ENCODE results near the gene PHETA1.

Gene PHETA1

GRCh38 chr12:111354511-111354910 lies 14.4 kb downstream of the PHETA1 start:
- no peak for DNase-seq (ENCODE audit: low read depth)
- Histone ChIP-seq H3K36me3 (ENCODE audit: control insufficient read depth, insufficient read depth, low read length, severe bottlenecking) (no peaks in the 10 kb centered on the region), H3K4me3 (ENCODE audit: low read length) (no peak overlapping the region), H3K4me1 (ENCODE audit: control insufficient read depth, insufficient read depth, low read length) (no peaks in the 10 kb centered on the region), H3K9me3 (ENCODE audit: control insufficient read depth, low read length) (peaks cover 3% of the 10 kb centered on the region), H3K9ac (ENCODE audit: low read length) (no peak overlapping the region), H3K27me3 (replicated peaks; ENCODE audit: control insufficient read depth, insufficient read depth, low read length) (no peaks in the 10 kb centered on the region)

DNA sequence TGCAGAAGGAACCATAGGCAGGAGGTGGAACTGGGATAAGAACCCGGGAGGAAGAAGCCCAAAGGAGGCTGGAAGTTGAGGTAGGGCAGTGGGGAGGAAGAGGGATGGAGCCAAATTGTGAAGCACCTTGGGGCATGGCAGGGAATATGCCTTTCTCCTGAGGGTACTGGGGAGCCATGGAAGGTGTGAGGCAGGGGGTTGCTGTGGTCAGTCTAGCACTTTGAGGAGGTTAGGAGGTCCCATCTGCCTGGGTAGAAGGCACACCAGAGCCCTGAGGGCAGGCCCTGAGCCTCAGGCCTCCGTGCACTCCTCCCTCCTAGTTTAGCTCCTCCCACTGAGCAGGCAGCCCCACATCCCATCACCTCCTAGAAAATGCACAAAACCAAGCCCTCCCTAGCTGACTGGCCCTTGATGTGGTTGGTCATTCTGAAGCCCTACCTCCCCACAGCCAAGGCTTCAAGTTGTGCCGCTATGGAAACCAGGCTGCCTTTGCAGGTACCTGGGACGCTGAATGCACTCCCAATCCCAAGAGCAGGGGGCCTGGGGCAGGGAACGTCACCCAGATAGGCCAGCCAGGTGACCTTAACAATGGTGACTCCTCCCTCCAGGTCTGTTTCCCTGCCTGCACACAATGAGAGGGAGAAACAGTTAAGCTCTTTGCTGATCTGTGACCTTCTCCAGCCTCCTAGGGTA lies 15.1 kb downstream of the PHETA1 start:
- no peaks in the 10 kb centered on the region for H3K4me1 ChIP-seq (ENCODE audit: control insufficient read depth, insufficient read depth, low read length)
- no peak for DNase-seq (ENCODE audit: low read depth)

GRCh38 chr12:111353026-111353425 lies 15.9 kb downstream of the PHETA1 start:
- Histone ChIP-seq H3K4me1 (ENCODE audit: control insufficient read depth, insufficient read depth, low read length) (no peaks in the 10 kb centered on the region), H3K36me3 (ENCODE audit: control insufficient read depth, insufficient read depth, low read length, severe bottlenecking) (no peaks in the 10 kb centered on the region), H3K9me3 (ENCODE audit: control insufficient read depth, low read length) (peaks cover 18% of the 10 kb centered on the region), H3K9ac (ENCODE audit: low read length) (no peak overlapping the region), H3K4me3 (ENCODE audit: low read length) (no peak overlapping the region), H3K27me3 (replicated peaks; ENCODE audit: control insufficient read depth, insufficient read depth, low read length) (no peaks in the 10 kb centered on the region)
- no peak for DNase-seq (ENCODE audit: low read depth)

More for the DNA sequence above, 15.1 kb downstream of the PHETA1 start:
- Histone ChIP-seq H3K27me3 (replicated peaks; ENCODE audit: control insufficient read depth, insufficient read depth, low read length) (no peaks in the 10 kb centered on the region), H3K9ac (ENCODE audit: low read length) (no peak overlapping the region), H3K9me3 (ENCODE audit: control insufficient read depth, low read length) (peaks cover 11% of the 10 kb centered on the region), H3K4me3 (ENCODE audit: low read length) (no peak overlapping the region), H3K36me3 (ENCODE audit: control insufficient read depth, insufficient read depth, low read length, severe bottlenecking) (no peaks in the 10 kb centered on the region)

- H3K9ac ChIP-seq (ENCODE audit: low read length) = no peak overlapping the region
- no peaks in the 10 kb centered on the region for H3K36me3 ChIP-seq (ENCODE audit: control insufficient read depth, insufficient read depth, low read length, severe bottlenecking)
- H3K4me3 ChIP-seq (ENCODE audit: low read length) = no peak overlapping the region
- no peaks in the 10 kb centered on the region for H3K27me3 ChIP-seq (replicated peaks; ENCODE audit: control insufficient read depth, insufficient read depth, low read length)
- no peaks in the 10 kb centered on the region for H3K4me1 ChIP-seq (ENCODE audit: control insufficient read depth, insufficient read depth, low read length)
- no peak for DNase-seq (ENCODE audit: low read depth)
- H3K9me3 ChIP-seq (ENCODE audit: control insufficient read depth, low read length) = peaks cover 23% of the 10 kb centered on the region
Measured at GRCh38 chr12:111352296-111352993, 16.4 kb downstream of the PHETA1 start.

- Histone ChIP-seq H3K9me3 (ENCODE audit: control insufficient read depth, low read length) (peaks cover 23% of the 10 kb centered on the region), H3K9ac (ENCODE audit: low read length) (no peak overlapping the region), H3K27me3 (replicated peaks; ENCODE audit: control insufficient read depth, insufficient read depth, low read length) (no peaks in the 10 kb centered on the region), H3K4me1 (ENCODE audit: control insufficient read depth, insufficient read depth, low read length) (no peaks in the 10 kb centered on the region), H3K36me3 (ENCODE audit: control insufficient read depth, insufficient read depth, low read length, severe bottlenecking) (no peaks in the 10 kb centered on the region), H3K4me3 (ENCODE audit: low read length) (no peak overlapping the region)
- DNase-seq (ENCODE audit: low read depth) = no peak
Measured at GRCh38 chr12:111351026-111351425, 17.9 kb downstream of the PHETA1 start.

DNA sequence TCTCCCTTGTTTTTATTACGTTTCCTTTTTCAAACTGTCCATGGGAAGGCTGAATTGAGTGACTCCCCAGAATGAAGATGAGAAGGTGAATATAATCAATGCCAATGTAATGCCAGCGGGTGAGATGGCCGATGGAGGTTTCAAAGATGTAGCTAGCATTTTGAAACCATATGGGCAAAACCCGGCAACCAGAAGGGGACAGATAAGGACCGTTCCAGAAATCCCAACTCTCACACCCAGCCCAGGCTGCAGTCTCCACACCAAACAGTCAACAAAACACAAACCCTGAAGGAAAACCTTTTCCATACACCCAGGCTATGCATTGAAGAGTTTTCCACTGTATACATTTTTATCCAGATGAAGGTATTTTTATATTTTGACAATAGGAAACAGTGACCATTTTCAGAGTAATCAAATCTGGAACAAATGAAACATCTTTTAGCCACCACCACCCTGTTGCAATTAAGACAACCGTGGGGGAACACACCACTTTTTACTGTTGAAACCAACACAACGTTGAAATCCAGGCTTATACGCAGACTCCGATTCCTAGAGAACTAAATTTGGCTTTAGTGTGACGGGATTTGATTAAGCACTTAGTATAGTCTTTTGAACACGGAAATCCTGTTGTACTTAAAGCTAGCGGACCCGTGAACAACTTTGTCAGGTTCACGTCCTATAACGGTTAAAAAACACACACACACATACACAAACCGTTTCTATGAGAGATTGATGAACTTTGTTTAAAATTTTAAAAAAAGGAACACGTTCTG lies 19.0 kb downstream of the PHETA1 start:
- DNase-seq (ENCODE audit: low read depth) = no peak
- H3K27me3 ChIP-seq (replicated peaks; ENCODE audit: control insufficient read depth, insufficient read depth, low read length) = no peaks in the 10 kb centered on the region

DNA sequence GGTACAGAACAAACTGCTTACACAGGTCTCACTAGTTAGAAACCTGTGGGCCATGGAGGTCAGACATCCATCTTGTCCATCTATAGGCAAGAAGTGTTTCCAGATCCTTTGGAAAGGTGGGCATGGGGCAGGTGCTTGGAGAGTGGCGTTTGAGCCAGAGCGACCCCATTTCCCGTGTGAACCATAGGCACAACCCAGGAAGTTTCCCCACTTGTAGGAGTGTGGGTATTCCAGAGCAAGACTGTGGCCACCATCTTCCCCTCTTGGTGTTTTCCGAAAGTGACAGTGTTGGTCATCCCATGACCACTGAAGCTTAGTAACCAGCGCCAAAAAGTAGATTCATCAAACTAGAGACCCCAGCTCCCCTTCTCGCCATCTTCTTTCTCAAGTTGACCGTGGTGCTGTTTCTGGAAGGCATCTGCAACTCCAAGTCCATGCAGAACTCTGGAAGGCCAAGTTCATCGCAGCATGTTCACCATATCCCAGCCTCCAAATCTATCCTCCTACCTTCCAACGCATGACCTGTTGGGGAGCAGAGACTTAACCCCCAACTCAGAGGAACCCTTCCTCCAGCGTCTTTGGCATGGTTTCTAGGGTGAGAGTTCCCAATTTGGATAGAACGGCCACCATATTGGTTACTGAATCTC lies 19.7 kb downstream of the PHETA1 start:
- DNase-seq (ENCODE audit: low read depth) = no peak
- H3K27me3 ChIP-seq (replicated peaks; ENCODE audit: control insufficient read depth, insufficient read depth, low read length) = no peaks in the 10 kb centered on the region
- H3K4me1 ChIP-seq (ENCODE audit: control insufficient read depth, insufficient read depth, low read length) = no peaks in the 10 kb centered on the region
- H3K36me3 ChIP-seq (ENCODE audit: control insufficient read depth, insufficient read depth, low read length, severe bottlenecking) = no peaks in the 10 kb centered on the region
- no peak overlapping the region for H3K9ac ChIP-seq (ENCODE audit: low read length)
- no peak overlapping the region for H3K4me3 ChIP-seq (ENCODE audit: low read length)
- H3K9me3 ChIP-seq (ENCODE audit: control insufficient read depth, low read length) = peaks cover 21% of the 10 kb centered on the region

More for the DNA sequence above, 19.0 kb downstream of the PHETA1 start:
- H3K4me3 ChIP-seq (ENCODE audit: low read length) = no peak overlapping the region
- peaks cover 23% of the 10 kb centered on the region for H3K9me3 ChIP-seq (ENCODE audit: control insufficient read depth, low read length)
- H3K36me3 ChIP-seq (ENCODE audit: control insufficient read depth, insufficient read depth, low read length, severe bottlenecking) = no peaks in the 10 kb centered on the region
- no peak overlapping the region for H3K9ac ChIP-seq (ENCODE audit: low read length)
- H3K4me1 ChIP-seq (ENCODE audit: control insufficient read depth, insufficient read depth, low read length) = no peaks in the 10 kb centered on the region

DNA sequence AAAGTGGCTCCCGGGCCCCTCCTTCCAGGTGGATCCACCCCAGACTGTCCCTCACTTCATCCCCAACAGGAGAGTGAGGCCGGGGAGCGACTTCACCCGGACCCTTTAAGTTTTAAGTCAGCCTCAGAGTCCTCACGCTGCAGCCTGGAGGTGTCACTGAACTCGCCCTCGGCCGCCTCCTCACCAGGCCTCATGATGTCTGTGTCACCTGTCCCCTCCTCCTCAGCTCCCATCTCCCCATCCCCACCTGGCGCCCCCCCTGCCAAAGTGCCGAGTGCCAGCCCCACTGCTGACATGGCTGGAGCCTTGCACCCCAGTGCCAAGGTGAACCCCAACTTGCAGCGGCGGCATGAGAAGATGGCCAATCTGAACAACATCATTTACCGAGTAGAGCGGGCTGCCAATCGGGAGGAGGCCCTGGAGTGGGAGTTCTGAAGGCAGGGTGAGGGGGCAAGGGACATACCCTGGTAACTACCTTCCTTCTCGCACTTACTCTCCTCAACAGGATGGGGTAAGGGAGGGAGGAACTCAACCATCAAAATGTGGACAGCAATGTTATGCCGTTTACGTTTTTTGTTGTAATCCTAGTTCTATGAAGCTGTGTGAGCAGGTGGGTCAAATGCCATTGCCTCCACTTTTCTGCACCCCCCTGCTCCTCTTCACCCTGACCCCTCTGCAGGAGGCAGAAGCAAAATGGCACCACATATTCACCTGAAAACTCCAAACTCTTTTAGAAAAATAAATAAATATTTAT lies 20.8 kb downstream of the PHETA1 start:
- no peaks in the 10 kb centered on the region for H3K4me1 ChIP-seq (ENCODE audit: control insufficient read depth, insufficient read depth, low read length)
- no peak overlapping the region for H3K9ac ChIP-seq (ENCODE audit: low read length)
- no peaks in the 10 kb centered on the region for H3K27me3 ChIP-seq (replicated peaks; ENCODE audit: control insufficient read depth, insufficient read depth, low read length)
- no peak for DNase-seq (ENCODE audit: low read depth)
- no peak overlapping the region for H3K4me3 ChIP-seq (ENCODE audit: low read length)
- peaks cover 21% of the 10 kb centered on the region for H3K9me3 ChIP-seq (ENCODE audit: control insufficient read depth, low read length)
- H3K36me3 ChIP-seq (ENCODE audit: control insufficient read depth, insufficient read depth, low read length, severe bottlenecking) = no peaks in the 10 kb centered on the region

GRCh38 chr12:111344254-111344875 lies 24.5 kb downstream of the PHETA1 start:
- Histone ChIP-seq H3K9ac (ENCODE audit: low read length) (no peak overlapping the region), H3K27me3 (replicated peaks; ENCODE audit: control insufficient read depth, insufficient read depth, low read length) (peaks cover 7% of the 10 kb centered on the region), H3K4me3 (ENCODE audit: low read length) (no peak overlapping the region), H3K9me3 (ENCODE audit: control insufficient read depth, low read length) (peaks cover 19% of the 10 kb centered on the region), H3K36me3 (ENCODE audit: control insufficient read depth, insufficient read depth, low read length, severe bottlenecking) (no peaks in the 10 kb centered on the region), H3K4me1 (ENCODE audit: control insufficient read depth, insufficient read depth, low read length) (no peaks in the 10 kb centered on the region)
- no peak for DNase-seq (ENCODE audit: low read depth)

- Histone ChIP-seq H3K4me1 (ENCODE audit: control insufficient read depth, insufficient read depth, low read length) (no peaks in the 10 kb centered on the region), H3K9ac (ENCODE audit: low read length) (no peak overlapping the region), H3K9me3 (ENCODE audit: control insufficient read depth, low read length) (peaks cover 7% of the 10 kb centered on the region), H3K27me3 (replicated peaks; ENCODE audit: control insufficient read depth, insufficient read depth, low read length) (peaks cover 11% of the 10 kb centered on the region), H3K36me3 (ENCODE audit: control insufficient read depth, insufficient read depth, low read length, severe bottlenecking) (no peaks in the 10 kb centered on the region), H3K4me3 (ENCODE audit: low read length) (no peak overlapping the region)
- no peak for DNase-seq (ENCODE audit: low read depth)
Measured at GRCh38 chr12:111343181-111343580, 25.7 kb downstream of the PHETA1 start.
